AG04450 (cell line): ENCODE data around the gene CGNL1. TPM values are rescaled to one million over a fixed set of nuclear protein-coding genes. Genes with fewer than 3 reads are reported as not detected.

Source experiments
- CTCF ChIA-PET: fragments of 300-600, 350-600 bp; formaldehyde crosslinking; extraction: SDS; loops from one replicate; lab custom pipeline; 2022; ENCODE audit warnings: antibody characterized with exemption, inconsistent platforms; lab: Charles Lee
- POLR2A ChIA-PET: fragments of 350-600 bp; formaldehyde crosslinking; extraction: SDS; loops from one replicate; lab custom pipeline; 2021; ENCODE audit warnings: antibody characterized with exemption, inconsistent platforms; lab: Yijun Ruan, JAX
- DNase-seq: peaks from one replicate; pipeline ENCODE4 v3.0.0-alpha.2; 2011; ENCODE audit warnings: low read depth, low spot score
- H3K27ac ChIP-seq: one replicate; pipeline ENCODE4 v1.5.1; 2012; ENCODE audit warnings: low read depth, low read length, control low read depth
- H3K27me3 ChIP-seq: one replicate; pipeline ENCODE4 v1.6.0; 2012; ENCODE audit warnings: low read length; ENCODE audit not compliant: control insufficient read depth, insufficient read depth
- H3K4me3 ChIP-seq: 2 replicates; pipeline ENCODE4 v1.5.1; 2011; ENCODE audit warnings: mild to moderate bottlenecking, low read depth, low read length, control low read depth
- H3K9me3 ChIP-seq: 2 replicates; pipeline ENCODE4 v1.5.1; 2012; ENCODE audit warnings: low read length; ENCODE audit not compliant: control insufficient read depth, insufficient read depth
- CTCF ChIP-seq: IDR thresholded peaks from 2 replicates; pipeline ENCODE4 v1.5.1; 2011; ENCODE audit warnings: low read depth, low read length, control low read depth, inconsistent platforms
- polyA plus RNA-seq: library from polyadenylated mRNA; depleted of rRNA; stranded (reverse); fragments of >200 nt; gene quantifications from 2 replicates; pipeline ENCODE4 v1.2.3, GENCODE V29; 2011

Gene CGNL1
- polyA plus RNA-seq, 1 experiment: 0.25 TPM

DNA sequence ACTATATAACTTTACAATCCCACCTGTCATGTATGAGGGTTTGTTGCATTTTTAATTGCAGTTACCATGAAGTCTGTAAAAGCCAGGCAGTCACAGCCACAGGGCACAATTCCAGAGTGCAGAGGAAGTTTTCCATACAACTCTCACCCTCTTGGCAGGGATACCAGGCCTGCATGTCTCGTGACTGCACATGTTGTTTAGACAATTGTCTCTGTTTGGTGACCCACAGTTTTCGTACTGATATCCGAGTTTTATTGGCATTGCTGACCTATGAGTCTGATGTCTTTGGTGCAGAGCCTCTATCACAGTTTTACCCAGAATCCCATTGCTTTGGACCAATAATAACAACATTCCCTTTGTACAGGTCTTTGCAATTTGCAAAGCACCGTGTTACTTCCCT is 190.5 kb downstream of the CGNL1 start:
- Histone ChIP-seq H3K27me3 (peaks cover 5% of the 10 kb centered on the region), H3K27ac (no peak overlapping the region), H3K9me3 (no peaks in the 10 kb centered on the region), H3K4me3 (no peak overlapping the region)
- ChIA-PET POLR2A (no interaction called here), CTCF (interaction anchor here (0.6 kb wide), 1 partner anchor 21 kb away, joined by 3 read pairs; no protein-coding TSS in a partner anchor)
- no peak for TF ChIP-seq CTCF
- DNase-seq: no peak

DNA sequence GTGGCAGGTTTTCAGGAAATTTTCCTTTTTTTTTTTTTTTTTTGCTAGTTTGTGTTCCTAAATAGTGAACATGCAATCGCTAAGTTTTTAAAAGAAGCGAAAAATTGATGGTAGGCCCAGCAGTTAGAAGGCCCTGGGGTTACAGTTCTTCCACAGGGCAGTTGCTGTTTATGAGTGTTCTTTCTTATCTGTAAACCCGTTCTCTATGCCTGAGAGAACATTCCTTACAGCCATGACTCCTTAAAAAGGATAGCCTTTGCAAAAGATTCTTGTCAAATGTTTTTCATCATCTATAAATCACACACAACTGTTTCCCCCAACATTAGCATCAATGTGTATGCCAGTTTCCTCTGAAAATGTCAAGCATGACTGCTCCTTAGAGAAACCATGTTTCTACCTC is 191.6 kb downstream of the CGNL1 start:
- ChIA-PET POLR2A (no interaction called here), CTCF (interaction anchor here (0.6 to 0.7 kb wide), 2 partner anchors 297 to 600 kb away, joined by 4 read pairs; no protein-coding TSS in a partner anchor)
- TF ChIP-seq CTCF: no peak
- no peak overlapping the region for H3K27ac ChIP-seq
- H3K4me3 ChIP-seq: no peak overlapping the region
- peaks cover 5% of the 10 kb centered on the region for H3K27me3 ChIP-seq
- DNase-seq: no peak
- H3K9me3 ChIP-seq: no peaks in the 10 kb centered on the region

- Histone ChIP-seq H3K27ac (no peak overlapping the region), H3K27me3 (peaks cover 5% of the 10 kb centered on the region), H3K9me3 (no peaks in the 10 kb centered on the region), H3K4me3 (no peak overlapping the region)
- DNase-seq: no peak
- POLR2A ChIA-PET: no interaction called here
- CTCF ChIA-PET: no interaction called here
- no peak for TF ChIP-seq CTCF
Measured at GRCh38 chr15:57568299-57568698, 192.0 kb downstream of the CGNL1 start.

- TF ChIP-seq CTCF: no peak
- CTCF ChIA-PET: no interaction called here
- Histone ChIP-seq H3K4me3 (no peak overlapping the region), H3K27me3 (peaks cover 5% of the 10 kb centered on the region), H3K27ac (no peak overlapping the region), H3K9me3 (no peaks in the 10 kb centered on the region)
- DNase-seq: no peak
- POLR2A ChIA-PET: no interaction called here
Measured at GRCh38 chr15:57570340-57570739, 194.0 kb downstream of the CGNL1 start.

- POLR2A ChIA-PET: no interaction called here
- CTCF ChIA-PET: no interaction called here
Measured at GRCh38 chr15:57570994-57571393, 194.7 kb downstream of the CGNL1 start.

More at GRCh38 chr15:57570994-57571393, 194.7 kb downstream of the CGNL1 start:
- peaks cover 5% of the 10 kb centered on the region for H3K27me3 ChIP-seq
- H3K4me3 ChIP-seq: no peak overlapping the region
- no peaks in the 10 kb centered on the region for H3K9me3 ChIP-seq
- no peak for DNase-seq
- no peak for TF ChIP-seq CTCF
- no peak overlapping the region for H3K27ac ChIP-seq
